ENCODE data around the gene EED.

EED gene

GRCh38 chr11:86202013-86202336, 42.6 kb upstream of the EED start:
- Histone ChIP-seq H2AFZ (ENCODE audit: low read depth) (peak overlapping the region; percentile 36; the same call in 1 of the 2 replicates), H4K20me1 (ENCODE audit: insufficient read depth) (no peaks in the 10 kb centered on the region), H3K36me3 (ENCODE audit: insufficient read depth) (no peaks in the 10 kb centered on the region), H3K27ac (peak overlapping the region; percentile 2; the same call in 1 of the 2 replicates), H3K4me2 (no peak overlapping the region; the same call in 1 of the 2 replicates), H3K4me3 (IDR thresholded peaks at IDR 0.05; ENCODE audit: insufficient read depth, low read depth, low read length) (no peak overlapping the region), H3K4me1 (ENCODE audit: low read depth, poor library complexity, severe bottlenecking) (peaks cover 4% of the 10 kb centered on the region), H3K79me2 (ENCODE audit: insufficient read depth, low read depth) (no peaks in the 10 kb centered on the region), H3K9ac (no peak overlapping the region; the same call in 1 of the 2 replicates), H3K27me3 (ENCODE audit: insufficient read depth, low read depth) (no peaks in the 10 kb centered on the region)
- TF ChIP-seq, protein P1, sequence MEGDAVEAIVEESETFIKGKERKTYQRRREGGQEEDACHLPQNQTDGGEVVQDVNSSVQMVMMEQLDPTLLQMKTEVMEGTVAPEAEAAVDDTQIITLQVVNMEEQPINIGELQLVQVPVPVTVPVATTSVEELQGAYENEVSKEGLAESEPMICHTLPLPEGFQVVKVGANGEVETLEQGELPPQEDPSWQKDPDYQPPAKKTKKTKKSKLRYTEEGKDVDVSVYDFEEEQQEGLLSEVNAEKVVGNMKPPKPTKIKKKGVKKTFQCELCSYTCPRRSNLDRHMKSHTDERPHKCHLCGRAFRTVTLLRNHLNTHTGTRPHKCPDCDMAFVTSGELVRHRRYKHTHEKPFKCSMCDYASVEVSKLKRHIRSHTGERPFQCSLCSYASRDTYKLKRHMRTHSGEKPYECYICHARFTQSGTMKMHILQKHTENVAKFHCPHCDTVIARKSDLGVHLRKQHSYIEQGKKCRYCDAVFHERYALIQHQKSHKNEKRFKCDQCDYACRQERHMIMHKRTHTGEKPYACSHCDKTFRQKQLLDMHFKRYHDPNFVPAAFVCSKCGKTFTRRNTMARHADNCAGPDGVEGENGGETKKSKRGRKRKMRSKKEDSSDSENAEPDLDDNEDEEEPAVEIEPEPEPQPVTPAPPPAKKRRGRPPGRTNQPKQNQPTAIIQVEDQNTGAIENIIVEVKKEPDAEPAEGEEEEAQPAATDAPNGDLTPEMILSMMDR (conservative IDR thresholded peaks at IDR 0.05; ENCODE audit: low read depth, low read length) = no peak

DNA sequence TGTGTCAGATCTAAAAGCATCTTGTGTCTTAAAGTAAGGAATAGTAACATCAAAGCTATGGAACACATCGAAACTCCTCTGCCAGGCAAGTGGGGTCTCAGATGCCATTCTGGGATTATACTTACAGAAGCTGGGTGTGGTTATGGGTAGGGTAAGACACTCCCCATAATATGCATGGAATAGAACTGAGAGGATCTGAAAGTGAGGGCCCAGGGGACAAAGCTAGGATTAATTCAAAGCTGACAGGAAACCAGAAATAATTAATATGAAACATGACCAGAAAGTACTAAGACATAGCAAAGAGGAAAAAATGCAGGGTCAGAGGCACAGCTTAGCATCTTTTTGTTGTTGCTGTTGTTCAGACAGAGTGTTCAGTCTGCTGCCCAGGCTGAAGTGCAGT, 40.2 kb upstream of the EED start:
- Histone ChIP-seq H3K4me2 (no peak overlapping the region), H3K27ac (no peak overlapping the region), H3K79me2 (ENCODE audit: insufficient read depth, low read depth) (no peaks in the 10 kb centered on the region), H3K4me1 (ENCODE audit: low read depth, poor library complexity, severe bottlenecking) (peaks cover 4% of the 10 kb centered on the region), H3K36me3 (ENCODE audit: insufficient read depth) (no peaks in the 10 kb centered on the region), H3K4me3 (IDR thresholded peaks at IDR 0.05; ENCODE audit: insufficient read depth, low read depth, low read length) (no peak overlapping the region), H4K20me1 (ENCODE audit: insufficient read depth) (no peaks in the 10 kb centered on the region), H3K27me3 (ENCODE audit: insufficient read depth, low read depth) (no peaks in the 10 kb centered on the region), H3K9ac (no peak overlapping the region), H2AFZ (ENCODE audit: low read depth) (no peak overlapping the region)
- TF ChIP-seq, protein P1 (conservative IDR thresholded peaks at IDR 0.05; ENCODE audit: low read depth, low read length) = no peak

GRCh38 chr11:86205421-86206336, 38.9 kb upstream of the EED start:
- Histone ChIP-seq H3K4me3 (IDR thresholded peaks at IDR 0.05; ENCODE audit: insufficient read depth, low read depth, low read length) (no peak overlapping the region), H3K79me2 (ENCODE audit: insufficient read depth, low read depth) (no peaks in the 10 kb centered on the region), H3K4me1 (ENCODE audit: low read depth, poor library complexity, severe bottlenecking) (peaks cover 4% of the 10 kb centered on the region), H3K27me3 (ENCODE audit: insufficient read depth, low read depth) (no peaks in the 10 kb centered on the region), H3K36me3 (ENCODE audit: insufficient read depth) (no peaks in the 10 kb centered on the region), H3K27ac (no peak overlapping the region), H3K9ac (no peak overlapping the region), H2AFZ (ENCODE audit: low read depth) (no peak overlapping the region), H4K20me1 (ENCODE audit: insufficient read depth) (no peaks in the 10 kb centered on the region), H3K4me2 (no peak overlapping the region)
- TF ChIP-seq, protein P1 (conservative IDR thresholded peaks at IDR 0.05; ENCODE audit: low read depth, low read length) = no peak

DNA sequence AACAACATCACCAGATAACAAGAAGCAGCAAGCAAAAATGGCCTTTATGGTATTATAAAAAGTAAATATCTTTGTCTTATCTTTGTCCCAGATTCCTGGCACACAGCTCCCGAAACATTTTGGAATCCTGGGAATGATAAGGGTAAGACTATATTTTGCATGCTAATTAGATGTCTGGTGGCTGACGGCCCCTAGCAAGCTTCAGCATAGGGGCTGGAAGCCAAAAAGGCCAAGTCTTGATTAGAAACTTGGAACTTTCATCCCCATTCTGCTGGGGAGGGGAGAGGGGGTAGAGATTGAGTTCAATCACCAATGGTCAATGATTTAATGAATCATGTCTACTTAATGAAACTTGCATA, 38.2 kb upstream of the EED start:
- H3K9ac ChIP-seq = no peak overlapping the region
- peaks cover 4% of the 10 kb centered on the region for H3K4me1 ChIP-seq (ENCODE audit: low read depth, poor library complexity, severe bottlenecking)
- no peaks in the 10 kb centered on the region for H3K36me3 ChIP-seq (ENCODE audit: insufficient read depth)
- no peaks in the 10 kb centered on the region for H3K79me2 ChIP-seq (ENCODE audit: insufficient read depth, low read depth)
- no peaks in the 10 kb centered on the region for H3K27me3 ChIP-seq (ENCODE audit: insufficient read depth, low read depth)
- TF ChIP-seq, protein P1 (conservative IDR thresholded peaks at IDR 0.05; ENCODE audit: low read depth, low read length) = no peak
- H3K4me2 ChIP-seq = no peak overlapping the region
- H3K27ac ChIP-seq = no peak overlapping the region
- H2AFZ ChIP-seq (ENCODE audit: low read depth) = no peak overlapping the region
- H4K20me1 ChIP-seq (ENCODE audit: insufficient read depth) = no peaks in the 10 kb centered on the region
- H3K4me3 ChIP-seq (IDR thresholded peaks at IDR 0.05; ENCODE audit: insufficient read depth, low read depth, low read length) = no peak overlapping the region

Measured in KMS-11 (cell line).